Esophagus squamous epithelium (tissue), 4 donors: ENCODE measurements around the gene ARHGAP42.

Experiments
- CTCF ChIP-seq, 6 experiments: fragments of 450-650 bp in 4 of 6; fragments of 200-600 bp in 2 of 6; sonication (generic) in 2 of 6; IDR thresholded peaks; one replicate each; pipeline ENCODE4 v1.5.1; 2016 to 2019; ENCODE audit warnings: antibody characterized with exemption in 6 of 6, mild to moderate bottlenecking in 4 of 6, moderate library complexity in 4 of 6
- POLR2A ChIP-seq, 4 donors: fragments of 450-650 bp; IDR thresholded peaks; one replicate each; pipeline ENCODE4 v1.6.1; 2017; ENCODE audit warnings: antibody characterized with exemption in 4 of 4, mild to moderate bottlenecking in 4 of 4, moderate library complexity in 3 of 4

- no peak for TF ChIP-seq CTCF (IDR thresholded peaks at IDR 0.05)
- no peak for TF ChIP-seq POLR2A (IDR thresholded peaks at IDR 0.05)
Measured at GRCh38 chr11:101028644-101029043, 341.6 kb downstream of the ARHGAP42 start.
